Measurements from ENCODE around the gene KLHL29.

DNA sequence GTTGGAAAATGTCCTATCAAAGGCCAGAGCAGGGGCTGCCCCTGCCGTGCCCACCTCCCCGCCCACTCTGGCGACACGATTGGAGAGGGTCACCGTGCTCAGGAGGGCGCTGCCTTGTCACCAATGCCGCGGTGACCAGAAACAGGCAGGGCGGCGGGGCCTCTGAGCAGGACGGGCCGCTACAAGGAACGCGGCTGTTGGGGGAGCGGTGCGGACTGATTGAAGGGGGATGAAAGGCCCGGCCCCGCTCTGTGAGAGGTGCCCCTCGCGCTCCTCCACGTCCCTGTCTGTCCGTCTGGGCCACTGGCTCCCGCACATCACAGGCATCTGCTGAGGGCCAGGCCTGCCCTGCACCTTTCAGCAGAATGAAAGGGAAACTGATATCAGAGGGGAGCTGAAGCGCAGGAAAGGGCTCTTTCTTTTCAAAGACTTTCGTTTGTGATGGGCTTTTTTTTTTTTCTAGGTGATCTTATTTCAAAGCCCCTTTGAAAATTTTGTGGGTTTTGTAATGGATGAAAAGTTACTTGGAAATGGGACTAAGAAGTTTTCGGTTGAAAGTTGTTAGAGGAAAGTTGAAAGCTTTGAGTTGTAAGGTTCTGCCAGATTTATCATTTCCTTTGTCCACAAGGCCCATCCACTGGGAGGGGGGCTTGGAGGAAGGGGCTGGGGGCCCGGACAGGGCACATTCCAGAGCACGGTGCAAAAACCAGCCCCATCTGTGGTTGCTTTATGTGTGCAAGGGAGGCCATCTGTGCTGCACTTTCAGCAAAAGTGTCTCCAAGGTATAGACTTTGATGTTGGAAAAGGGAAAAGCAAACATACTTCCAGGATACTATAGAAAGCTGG, 244.2 kb downstream of the KLHL29 start:
- TF ChIP-seq, protein P1, sequence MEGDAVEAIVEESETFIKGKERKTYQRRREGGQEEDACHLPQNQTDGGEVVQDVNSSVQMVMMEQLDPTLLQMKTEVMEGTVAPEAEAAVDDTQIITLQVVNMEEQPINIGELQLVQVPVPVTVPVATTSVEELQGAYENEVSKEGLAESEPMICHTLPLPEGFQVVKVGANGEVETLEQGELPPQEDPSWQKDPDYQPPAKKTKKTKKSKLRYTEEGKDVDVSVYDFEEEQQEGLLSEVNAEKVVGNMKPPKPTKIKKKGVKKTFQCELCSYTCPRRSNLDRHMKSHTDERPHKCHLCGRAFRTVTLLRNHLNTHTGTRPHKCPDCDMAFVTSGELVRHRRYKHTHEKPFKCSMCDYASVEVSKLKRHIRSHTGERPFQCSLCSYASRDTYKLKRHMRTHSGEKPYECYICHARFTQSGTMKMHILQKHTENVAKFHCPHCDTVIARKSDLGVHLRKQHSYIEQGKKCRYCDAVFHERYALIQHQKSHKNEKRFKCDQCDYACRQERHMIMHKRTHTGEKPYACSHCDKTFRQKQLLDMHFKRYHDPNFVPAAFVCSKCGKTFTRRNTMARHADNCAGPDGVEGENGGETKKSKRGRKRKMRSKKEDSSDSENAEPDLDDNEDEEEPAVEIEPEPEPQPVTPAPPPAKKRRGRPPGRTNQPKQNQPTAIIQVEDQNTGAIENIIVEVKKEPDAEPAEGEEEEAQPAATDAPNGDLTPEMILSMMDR (IDR thresholded peaks at IDR 0.05), result no peak
- no peak for TF ChIP-seq POLR2A (IDR thresholded peaks at IDR 0.05)

Measured in thyroid gland (tissue), 4 donors.